Measurements from ENCODE around the gene ARRDC2. TPM values are rescaled to one million over a fixed set of nuclear protein-coding genes. Genes with fewer than 3 reads are reported as not detected.
"Not testable (repeated sequence)": the region's sequence is repeated elsewhere in the genome, so short reads cannot be mapped to it uniquely, and the experiment has no call there.

ARRDC2 gene
- 6.3 TPM for total RNA-seq (ENCODE audit: insufficient read depth, low replicate concordance)

DNA sequence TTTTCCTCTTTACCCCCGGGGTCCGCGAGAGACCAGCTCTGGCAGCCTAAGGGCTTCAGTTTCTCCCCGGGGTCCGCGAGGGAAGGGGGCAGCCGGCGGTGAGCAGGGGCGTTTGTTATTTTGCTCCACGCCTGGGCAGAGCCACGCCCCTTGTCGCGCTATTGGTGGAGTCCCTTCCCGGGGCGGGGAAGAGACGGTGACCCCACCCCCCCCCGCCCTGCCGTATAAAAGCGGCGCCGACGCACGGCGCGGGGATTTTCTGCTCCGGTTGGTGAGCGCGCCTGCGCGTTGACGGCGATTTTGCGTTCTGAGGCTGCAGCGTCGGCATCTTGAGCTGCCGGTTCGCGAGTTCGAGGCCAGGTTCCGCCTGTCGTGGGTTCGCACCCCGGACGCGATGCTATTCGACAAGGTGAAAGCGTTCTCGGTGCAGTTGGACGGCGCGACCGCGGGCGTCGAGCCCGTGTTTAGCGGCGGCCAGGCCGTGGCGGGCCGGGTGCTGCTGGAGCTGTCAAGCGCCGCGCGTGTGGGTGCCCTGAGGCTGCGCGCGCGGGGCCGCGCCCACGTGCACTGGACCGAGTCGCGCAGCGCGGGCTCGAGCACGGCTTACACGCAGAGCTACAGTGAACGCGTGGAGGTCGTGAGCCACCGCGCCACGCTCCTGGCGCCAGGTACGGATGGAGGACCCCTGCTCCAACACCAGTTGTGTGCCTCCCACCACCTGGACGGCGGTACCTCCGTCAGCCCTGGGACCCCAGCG is at the start of gene ARRDC2:
TSS of gene ARRDC2 (plus strand) at position 254 of the 757 bp plus-strand sequence. CDS start at position 395, 141 bp downstream.
- peak; percentile 94 for DNase-seq (ENCODE audit: low spot score)

DNA sequence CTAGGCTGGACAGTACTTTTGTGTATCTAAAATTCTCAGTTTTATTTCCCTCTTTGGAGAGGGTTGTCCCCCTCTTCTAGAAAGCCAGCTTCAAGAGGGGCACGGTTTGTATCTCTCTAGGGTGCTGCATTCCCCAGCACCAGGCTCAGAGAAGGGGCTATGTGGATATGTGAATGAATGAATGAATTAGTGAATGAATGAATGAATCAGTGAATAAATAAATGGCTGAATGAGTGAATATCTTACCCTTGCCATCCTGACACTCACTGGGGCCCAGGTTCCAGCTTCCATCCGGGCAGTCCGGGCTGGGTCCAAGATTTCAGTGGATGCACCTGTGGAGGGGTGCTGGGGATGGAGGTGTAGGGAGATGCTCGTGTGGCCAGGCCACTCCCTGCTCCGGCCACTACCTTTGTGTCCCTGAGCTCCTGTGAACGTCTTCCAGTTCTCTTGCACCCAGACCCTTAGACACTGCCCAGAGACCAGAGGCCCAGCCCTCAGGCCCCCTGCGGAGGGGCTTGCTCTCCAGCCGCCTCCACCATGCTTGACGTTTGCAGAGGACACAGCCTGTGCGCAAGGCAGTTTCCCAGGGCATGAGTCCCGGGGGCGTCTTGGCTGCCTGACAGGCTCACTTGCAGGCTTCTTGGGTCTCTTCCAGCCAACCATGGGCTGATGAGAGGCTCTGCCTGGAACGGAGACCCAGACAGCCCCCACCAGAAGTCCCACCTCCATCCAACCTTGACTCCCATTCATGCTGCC is 43.9 kb upstream of the ARRDC2 start:
- DNase-seq (ENCODE audit: low spot score) = no peak

DNA sequence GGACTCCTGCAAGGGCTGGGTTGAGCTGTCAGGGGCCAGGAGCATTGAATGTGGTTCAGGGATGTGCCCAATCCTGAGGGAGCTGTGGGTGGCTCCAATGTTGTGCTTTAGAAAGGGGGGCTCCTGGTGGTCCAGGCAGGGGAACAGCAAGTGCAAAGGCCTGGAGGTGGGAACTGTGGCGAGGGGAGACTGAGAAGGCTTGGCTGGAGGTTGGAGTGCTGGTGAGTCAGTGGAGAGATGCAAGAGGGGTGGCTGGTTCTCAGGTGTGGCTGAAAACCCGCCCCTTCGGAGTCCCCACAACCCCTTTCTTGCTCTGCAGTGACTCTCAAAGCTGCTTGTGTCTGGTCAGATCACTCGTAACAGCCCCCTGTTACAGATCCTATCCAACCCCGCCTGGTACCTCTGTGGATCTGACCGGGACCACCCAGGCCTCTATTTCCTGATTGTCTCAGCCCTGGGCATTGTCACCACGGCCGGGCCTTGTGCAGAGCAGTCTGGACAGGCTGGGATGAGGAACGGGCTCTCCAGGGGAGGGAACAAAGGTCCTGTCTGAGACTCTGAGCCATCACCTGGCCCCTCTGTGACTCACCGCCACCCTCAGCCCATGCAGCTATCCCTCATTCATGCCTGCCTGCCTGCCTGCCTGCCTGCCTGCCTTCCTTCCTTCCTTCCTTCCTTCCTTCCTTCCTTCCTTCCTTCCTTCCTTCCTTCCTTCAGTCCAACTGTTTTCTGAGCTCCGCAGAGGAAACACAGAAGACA is 42.4 kb upstream of the ARRDC2 start:
- no peak for DNase-seq (ENCODE audit: low spot score)

DNA sequence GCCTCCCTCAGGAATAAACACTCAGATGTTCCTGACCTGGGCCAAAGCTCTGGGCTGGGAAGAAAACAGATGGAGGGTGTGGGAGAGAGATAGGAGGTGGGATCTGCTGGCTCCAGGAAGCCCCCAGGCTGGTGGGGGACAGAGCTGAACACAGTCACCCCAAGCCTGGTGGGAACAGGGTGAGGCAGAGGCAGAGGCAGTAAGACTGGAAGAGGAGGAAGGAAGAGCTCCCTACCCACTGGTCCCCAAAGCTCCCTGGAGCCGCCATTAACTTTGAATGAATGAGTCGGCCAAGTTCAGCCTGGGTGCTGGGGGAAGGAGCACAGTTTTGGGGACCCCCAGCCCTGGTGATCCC is 41.9 kb upstream of the ARRDC2 start:
- DNase-seq (ENCODE audit: low spot score) = no peak

DNA sequence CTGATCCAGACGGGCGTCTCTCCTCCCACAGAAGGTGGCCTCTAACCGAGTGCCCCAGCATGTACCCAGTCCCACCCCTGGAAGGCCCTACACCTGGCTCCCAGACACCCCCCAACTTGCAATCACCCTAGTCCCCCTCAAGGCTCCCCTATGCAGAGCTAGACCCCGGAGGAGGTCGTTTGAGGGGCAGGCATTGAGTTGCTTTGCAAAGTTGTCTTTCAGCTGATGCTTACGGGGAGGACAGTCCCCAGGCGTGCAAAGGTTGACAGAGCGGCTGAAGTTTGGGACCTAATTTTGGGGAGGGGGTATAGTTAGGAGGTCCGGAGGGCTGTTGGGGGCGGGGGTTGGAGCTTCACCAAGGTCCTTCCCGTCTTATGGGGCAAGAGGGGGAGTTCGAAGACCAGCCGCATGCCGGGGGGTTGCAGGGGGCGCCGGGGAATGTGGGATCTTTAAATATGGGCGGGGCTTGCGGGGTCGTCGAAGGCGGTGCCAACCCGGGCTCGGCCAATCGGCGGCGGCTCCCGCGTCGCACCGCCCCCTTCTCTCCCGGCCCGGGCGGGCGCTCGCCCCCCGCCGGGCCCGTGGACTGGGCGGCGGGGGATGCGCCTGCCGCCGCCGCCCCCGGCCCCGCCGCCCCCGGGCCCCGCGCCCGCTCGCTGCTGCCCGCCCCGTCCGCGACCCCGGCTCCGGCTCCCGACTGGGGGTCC is 41.3 kb upstream of the ARRDC2 start, which contains the start of gene KCNN1:
TSS of gene KCNN1 (plus strand) at position 558 of the 707 bp plus-strand sequence. CDS start 6,782 bp downstream, outside the sequence.
- DNase-seq (ENCODE audit: low spot score) = no peak

DNA sequence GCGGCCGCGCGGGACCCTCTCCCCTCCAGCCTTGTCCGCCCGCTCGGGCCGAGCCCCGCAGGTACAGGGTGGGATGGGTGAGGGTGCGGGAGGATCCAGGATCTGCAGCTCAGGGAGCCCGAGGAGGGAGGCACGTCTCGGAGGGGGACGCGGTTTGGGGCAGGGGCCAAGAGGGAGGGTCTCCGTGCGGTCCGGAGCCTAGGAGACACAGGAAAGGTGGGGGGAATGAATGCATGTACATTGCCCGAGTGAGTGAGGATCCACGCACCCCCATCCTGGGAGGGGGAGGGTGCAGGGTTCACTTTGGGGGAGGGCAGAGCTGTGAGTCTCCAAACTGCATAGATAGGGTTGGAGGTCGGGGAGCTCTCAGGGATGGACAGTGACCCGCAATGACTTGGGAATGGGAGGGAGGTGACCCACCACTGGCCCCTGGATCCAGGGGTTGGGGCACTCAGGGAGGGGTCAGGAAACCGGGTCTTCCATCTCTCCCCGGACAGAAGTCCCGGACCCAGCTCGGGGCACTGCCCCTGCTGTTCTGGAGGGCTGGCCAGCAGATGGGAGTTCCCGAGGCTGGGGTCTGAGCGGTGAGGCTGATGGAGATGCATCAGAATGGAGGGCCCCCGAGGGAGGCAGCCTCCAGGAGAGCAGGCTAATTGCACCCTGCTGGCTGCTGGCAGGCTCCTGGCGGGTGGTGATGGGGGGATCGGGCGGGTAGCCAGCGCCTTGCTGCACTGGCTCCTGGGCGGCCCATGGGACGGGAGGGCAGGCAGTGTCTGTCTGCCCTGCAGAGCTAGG is 40.5 kb upstream of the ARRDC2 start:
- DNase-seq (ENCODE audit: low spot score) = no peak

DNA sequence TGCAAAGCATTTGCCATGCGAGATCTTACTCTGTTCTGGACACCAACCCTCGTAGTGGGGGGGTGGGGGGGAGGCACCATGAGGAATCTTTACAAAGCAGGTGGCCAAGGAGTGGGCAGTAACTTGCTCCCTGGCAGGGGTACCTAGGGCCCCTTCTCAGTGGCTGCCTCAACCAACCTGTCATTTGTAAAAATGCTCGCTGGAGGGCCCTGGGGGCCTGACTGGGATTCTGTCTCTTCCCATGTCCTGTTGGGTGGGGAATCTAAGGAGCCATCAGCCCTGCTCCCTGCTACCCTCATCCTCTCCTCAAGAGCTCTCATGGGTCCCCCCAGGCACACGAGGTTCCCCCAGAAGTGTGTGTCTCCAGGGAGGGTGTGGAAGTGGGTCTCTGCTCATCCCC is 39.6 kb upstream of the ARRDC2 start:
- no peak for DNase-seq (ENCODE audit: low spot score)

DNA sequence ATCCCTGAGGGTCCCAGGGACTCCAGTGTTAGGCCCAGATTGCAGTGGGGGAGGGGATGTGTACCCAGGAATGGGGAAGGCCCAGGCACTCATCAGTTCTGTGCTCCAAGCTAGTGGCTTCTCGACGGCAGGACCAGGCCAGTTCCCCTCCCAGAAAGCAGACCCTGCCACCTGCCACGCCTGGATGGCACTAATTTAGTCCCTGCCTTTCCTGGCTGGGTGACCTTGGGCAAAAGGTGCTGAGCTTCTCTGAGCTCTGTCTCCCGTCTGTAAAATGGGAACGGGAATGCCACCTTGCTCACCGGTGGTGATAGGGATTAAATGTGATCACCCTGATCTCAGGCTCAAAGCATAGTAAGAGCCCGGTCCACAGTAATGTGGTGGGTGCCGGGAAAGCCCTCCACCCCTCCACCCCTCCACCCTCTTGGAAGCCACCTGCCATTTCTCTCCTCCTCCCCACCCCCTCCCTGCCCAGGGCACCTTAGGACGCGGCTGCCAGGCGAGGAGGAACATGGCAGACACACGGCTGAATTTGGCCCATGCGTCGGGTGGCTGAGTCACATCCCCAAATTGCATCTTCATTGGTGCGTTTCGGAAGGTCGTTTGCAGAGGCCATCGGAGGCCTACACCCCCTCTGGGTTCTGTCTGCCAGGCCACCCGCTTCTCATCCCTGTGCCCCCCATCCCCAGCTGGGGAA is 38.7 kb upstream of the ARRDC2 start:
- no peak for DNase-seq (ENCODE audit: low spot score)

DNA sequence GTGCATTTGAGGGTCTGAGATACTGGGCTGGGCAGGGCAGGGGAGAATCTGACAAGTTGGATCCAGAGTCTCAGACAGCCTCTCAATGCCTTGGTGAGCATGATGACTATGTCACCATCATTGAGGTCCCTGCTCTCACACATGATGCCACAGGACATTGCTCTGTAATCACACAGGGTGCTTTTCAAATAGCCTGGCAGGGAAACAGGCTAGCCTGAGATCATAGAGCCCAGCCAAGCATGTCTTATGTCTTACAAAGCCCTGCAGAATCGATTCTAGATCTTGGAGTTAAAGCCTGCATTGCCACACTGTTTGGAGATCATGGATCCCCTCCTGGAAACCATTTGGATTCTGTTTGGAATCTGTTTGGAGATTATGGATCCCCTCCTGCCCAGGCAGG is 35.7 kb upstream of the ARRDC2 start:
- DNase-seq (ENCODE audit: low spot score) = no peak

DNA sequence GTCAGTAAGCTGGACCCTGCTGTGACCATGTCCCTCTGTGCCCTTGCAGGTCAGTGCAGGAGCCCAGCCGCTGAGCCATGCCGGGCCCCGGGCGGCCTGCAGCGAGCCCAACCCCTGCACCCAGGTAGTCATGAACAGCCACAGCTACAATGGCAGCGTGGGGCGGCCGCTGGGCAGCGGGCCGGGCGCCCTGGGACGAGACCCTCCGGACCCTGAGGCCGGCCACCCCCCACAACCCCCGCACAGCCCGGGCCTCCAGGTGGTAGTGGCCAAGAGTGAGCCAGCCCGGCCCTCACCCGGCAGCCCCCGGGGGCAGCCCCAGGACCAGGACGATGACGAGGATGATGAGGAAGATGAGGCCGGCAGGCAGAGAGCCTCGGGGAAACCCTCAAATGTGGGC is 34.2 kb upstream of the ARRDC2 start:
- DNase-seq (ENCODE audit: low spot score) = no peak

DNA sequence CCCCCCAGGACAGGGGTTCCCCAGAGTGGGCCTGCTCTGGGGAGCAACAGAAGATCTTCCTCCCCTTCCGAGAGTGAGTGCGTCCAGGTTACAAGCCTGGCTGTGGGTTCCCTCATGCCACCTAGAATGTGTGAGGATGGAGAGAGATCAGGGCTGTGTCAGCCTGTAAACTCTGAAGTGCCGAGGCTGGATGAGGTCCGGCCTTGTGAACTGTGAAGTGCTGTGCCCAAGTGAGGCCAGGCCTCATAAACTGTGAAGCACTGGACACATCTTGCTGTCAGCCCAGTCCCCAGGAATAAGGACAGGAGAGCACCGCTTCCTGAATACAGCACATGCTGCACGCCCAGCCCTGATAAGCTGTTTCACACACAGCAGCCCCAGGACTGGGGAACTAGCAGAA is 33.4 kb upstream of the ARRDC2 start:
- no peak for DNase-seq (ENCODE audit: low spot score)

DNA sequence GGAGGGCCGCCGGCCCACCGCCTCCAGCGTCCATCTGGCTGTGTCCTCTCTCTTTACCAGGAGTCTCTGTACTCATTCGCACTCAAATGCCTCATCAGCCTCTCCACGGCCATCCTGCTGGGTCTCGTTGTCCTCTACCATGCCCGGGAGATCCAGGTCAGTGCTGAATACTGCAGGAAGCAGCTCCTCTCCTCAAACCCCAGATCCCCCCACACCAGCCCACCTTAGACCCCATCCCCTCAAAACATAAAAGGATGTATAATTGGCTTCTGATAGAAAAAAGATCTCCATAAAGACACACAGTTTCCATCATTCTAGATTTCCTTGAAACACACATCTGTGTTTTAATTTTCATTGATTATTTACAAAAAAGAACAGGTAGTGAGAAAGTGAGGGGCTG is 32.9 kb upstream of the ARRDC2 start:
- DNase-seq (ENCODE audit: low spot score) = no peak

DNA sequence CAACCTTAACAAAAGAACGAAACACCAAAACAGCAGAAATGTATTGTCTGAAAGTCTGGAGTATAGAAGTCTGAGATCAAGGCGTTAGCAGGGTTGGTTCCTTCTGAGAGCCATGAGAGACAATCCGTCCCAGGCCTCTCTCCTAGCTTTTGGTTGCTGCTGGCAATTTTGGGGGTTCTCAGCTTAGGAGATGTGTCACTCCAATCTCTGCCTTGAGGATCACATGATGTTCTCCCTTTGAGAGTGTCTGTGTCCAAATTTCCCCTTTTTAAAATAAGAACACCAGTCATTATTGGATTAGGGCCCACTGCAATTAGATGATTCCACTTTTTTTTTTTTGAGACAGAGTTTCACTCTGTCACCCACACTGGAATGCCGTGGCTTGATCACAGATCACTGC is 30.9 kb upstream of the ARRDC2 start:
- DNase-seq (ENCODE audit: low spot score) = no peak

DNA sequence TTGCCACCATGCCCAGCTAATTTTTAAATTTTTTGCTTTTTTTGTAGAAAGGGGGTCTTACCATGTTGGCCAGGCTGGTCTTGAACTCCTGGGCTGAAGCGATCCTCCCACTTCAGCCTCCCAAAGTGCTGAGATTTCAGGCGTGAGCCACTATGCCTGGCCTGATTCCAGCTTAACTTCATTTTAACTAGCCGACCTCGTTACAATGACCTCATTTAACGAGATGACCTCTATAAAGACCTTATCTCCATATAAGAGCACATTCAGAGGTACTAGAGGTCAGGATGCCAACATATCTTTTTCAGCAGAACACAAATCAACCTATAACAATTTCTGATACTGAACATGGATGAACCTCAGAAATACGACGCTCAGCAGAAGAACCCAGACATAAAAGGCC is 30.5 kb upstream of the ARRDC2 start:
- DNase-seq (ENCODE audit: low spot score) = no peak

DNA sequence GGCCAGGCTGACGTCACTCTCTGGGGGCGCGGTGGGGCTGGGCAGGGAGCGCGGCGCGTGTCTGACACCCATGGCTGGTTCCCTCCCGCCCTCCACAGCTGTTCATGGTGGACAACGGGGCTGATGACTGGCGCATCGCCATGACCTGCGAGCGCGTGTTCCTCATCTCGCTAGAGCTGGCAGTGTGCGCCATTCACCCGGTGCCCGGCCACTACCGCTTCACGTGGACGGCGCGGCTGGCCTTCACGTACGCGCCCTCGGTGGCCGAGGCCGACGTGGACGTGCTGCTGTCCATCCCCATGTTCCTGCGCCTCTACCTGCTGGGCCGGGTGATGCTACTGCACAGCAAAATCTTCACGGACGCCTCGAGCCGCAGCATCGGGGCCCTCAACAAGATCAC is 26.4 kb upstream of the ARRDC2 start:
- no peak for DNase-seq (ENCODE audit: low spot score)

DNA sequence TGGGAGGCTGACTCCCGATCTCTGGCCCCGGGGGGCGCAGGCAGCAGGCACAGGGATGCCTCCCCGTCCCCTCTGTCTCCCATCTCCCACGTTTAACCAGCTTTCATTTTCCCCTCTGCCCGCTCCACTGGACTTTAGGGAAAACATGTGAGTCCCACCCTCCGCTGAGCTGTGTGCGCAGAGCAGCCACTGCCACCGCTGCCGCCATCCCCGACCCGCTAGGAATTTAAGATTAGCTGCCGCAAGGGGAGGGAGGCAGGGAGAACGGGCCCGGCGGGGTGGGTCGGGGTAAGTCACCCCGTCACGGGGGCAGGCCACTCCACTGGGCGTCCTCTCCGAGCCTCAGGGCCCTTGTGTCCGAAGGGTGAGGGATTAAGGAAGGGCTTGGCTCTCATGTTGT is 25.5 kb upstream of the ARRDC2 start:
- no peak for DNase-seq (ENCODE audit: low spot score)

DNA sequence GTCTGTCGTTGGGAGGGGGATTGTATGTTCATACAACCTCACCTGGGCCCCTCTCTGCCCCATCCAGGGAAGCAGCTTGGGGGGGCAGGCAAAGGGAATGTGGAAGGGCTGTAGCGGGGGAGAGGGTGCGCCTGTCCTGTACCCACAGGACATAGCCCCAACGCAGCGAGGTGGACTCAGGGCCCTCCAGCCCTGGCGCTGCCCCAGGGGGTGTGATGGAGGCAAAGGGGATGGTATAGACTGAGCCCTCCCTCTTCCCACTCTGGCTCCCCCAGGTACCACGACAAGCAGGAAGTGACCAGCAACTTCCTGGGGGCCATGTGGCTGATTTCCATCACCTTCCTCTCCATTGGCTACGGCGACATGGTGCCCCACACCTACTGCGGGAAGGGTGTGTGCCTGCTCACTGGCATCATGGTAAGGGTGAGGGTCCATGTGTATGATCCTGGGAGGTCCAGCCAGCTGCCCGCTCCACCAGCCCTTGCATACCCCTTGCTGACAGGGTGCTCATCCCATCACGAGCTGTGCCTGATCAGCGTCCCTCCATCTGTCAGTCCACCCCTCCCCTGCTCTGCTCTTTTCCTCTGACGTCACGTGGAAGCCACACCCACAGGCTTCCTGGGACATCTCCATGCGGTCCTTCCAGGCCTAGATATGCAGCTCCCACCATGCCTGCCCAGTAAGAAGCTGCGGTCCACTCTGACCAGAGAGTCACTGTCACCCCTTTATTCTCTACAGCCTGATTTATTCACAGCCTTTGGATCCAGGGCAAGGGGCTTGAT is 22.7 kb upstream of the ARRDC2 start:
- no peak for DNase-seq (ENCODE audit: low spot score)

DNA sequence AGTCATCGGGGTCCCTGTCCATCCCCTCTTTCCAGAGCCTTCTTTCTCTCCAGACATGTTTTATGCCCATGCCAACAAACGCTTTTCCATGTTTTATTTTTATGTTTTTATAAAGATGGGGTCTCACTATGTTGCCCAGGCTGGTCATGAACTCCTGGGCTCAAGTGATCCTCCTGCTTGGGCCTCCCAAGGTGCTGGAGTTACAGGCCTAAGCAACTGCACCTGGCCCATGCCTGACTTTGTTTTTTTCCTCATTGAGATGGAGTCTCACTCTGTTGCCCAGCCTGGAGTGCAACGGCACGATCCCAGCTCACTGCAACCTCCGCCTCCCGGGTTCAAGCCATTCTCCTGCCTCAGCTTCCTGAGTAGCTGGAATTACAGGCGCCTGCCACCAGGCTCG is 21.4 kb upstream of the ARRDC2 start:
- DNase-seq (ENCODE audit: low spot score) = not testable (repeated sequence)

DNA sequence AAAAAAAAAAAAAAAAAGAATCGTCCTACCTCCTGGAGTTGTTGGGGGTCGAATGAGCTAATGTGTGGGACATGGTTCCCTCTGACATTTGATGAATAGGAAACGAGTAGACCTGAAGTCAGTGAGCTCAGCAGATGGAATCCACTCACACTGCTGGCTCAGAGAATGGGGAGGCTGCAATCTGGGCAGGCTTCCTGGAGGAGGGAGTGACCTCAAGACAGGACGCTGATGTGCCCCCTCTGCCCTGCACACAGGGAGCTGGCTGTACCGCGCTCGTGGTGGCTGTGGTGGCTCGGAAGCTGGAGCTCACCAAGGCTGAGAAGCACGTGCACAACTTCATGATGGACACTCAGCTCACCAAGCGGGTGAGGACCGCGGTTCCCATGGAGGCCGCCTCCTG is 19.8 kb upstream of the ARRDC2 start:
- DNase-seq (ENCODE audit: low spot score) = no peak

Measured in umbilical cord (tissue), 2 donors.